ENCODE results near the gene SMIM24.

SMIM24 gene

GRCh38 chr19:3500429-3501101 lies 20.2 kb upstream of the SMIM24 start, which contains the start of gene DOHH:
DOHH (minus strand) TSS chr19:3500674; CDS start chr19:3496814, 3,860 bp downstream.
- DNase-seq = peak; percentile 98

DNA sequence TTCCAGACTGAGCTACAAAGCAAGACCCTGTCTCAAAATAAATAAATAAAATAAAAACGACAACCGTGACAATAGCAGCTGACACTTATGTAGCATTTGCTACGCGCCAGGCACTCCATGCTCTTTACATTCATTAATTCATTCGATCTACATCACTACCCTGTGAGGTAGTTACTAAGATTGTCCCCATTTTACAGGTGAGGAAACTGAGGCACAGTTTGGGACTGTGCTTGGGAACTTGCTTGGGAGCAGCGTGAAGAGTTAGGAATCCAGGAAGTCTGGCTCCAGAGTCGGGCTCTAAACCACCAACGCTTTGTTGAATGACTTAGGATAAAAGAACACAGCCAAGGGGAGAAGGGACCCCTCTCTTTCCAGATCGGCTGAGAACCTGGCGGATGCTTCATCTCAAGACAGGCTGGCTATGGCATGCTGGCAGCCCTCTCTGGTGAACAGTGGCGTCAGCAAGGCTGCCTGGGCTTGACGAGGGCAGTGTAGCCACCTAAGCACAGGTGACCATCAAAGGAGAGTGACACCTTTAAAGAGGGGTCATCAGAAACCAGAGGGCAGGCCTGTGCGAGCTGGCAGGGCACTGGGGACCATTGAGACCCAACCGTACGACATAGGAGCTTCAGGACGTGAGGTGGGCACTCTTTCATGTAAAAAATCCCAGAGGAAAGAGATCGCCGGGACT lies 19.6 kb upstream of the SMIM24 start:
- no peak for DNase-seq

DNA sequence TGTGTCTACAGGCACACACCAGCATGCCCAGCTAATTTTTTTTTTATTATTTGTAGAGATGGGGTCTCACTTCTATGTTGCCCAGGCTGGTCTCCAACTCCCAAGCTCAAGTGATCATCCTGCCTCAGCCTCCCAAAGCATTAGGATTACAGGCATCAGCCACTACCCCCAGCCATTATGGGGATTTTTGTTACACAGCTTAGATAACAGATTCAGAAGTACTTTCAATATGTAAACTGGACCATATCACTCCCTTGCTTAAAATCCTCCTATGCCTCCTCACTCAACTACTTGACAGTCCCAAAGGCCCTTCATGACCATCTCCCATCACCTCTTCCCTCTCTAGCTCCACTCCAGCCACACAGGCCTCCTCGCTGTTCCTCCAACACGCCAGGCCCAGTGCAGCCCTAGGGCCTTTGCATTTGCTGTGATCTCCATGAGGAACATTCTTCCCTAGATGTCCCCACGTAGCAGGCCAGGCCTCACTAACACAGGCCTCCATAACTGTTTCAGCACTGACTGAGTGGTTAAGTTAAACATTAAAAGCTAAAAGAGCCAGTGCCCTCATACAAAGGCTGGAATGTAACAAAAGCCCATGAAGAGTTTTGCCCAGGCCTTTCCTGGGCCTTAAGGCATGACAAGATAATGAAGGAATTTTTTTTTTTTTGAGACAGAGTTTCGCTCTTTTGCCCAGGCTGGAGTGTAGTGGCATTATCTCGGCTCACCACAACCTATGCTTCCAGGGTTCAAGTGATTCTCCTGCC lies 17.6 kb upstream of the SMIM24 start:
- no peak for DNase-seq

- DNase-seq = no peak
Observed at GRCh38 chr19:3496392-3497273, 16.3 kb upstream of the SMIM24 start.

DNA sequence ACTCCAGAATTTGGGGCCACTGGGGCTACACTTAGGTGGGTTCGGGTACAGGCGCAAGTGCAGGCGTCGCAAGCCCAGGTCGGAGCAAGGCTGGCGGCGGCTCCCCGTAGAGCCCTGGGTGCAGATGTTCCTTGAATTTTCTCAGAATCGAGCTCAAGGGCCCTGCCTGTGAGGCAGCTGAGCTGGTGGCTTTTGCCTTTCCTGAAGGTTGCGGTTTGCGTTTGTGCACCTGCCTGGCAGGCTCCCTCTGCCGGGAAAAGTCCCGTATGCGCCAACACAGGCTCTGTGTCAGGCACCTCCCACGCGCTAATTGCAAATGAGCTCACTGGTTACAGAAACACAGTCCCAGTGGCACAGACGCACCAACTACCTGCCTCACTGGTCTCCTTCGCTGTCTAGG lies 14.2 kb upstream of the SMIM24 start:
- no peak for DNase-seq

GRCh38 chr19:3494051-3494450 lies 13.7 kb upstream of the SMIM24 start:
- DNase-seq = no peak

DNA sequence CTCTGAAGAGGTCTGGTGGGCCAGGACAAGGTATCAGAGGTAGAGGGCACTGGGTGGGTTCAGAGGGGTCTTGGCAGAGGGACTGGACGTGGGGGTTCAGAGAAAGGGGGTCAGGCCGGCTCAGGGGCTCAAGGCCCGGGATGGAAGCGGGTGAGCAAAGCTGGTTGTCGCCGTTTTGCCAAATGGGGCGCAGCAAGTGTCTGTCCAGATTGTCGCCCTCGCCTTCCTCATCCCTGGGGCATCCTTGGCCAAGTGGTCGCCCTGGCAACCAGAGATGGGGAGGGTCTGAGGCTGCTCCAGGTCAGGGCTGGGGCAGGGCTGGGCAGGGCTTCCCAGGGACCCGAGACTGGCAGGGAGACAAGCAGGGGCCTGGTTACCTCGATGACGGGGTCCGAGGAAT lies 13.3 kb upstream of the SMIM24 start:
- no peak for DNase-seq

GRCh38 chr19:3492919-3493318 lies 12.6 kb upstream of the SMIM24 start:
- DNase-seq = no peak

- DNase-seq = no peak
Observed at GRCh38 chr19:3492131-3492839, 12.0 kb upstream of the SMIM24 start.

GRCh38 chr19:3491396-3492119 lies 11.2 kb upstream of the SMIM24 start:
- DNase-seq = no peak

GRCh38 chr19:3483226-3483628 lies 2.9 kb upstream of the SMIM24 start, which contains the start of gene SMIM44:
SMIM44 (minus strand) TSS chr19:3483441; CDS start chr19:3483403, 38 bp downstream.
- no peak for DNase-seq

DNA sequence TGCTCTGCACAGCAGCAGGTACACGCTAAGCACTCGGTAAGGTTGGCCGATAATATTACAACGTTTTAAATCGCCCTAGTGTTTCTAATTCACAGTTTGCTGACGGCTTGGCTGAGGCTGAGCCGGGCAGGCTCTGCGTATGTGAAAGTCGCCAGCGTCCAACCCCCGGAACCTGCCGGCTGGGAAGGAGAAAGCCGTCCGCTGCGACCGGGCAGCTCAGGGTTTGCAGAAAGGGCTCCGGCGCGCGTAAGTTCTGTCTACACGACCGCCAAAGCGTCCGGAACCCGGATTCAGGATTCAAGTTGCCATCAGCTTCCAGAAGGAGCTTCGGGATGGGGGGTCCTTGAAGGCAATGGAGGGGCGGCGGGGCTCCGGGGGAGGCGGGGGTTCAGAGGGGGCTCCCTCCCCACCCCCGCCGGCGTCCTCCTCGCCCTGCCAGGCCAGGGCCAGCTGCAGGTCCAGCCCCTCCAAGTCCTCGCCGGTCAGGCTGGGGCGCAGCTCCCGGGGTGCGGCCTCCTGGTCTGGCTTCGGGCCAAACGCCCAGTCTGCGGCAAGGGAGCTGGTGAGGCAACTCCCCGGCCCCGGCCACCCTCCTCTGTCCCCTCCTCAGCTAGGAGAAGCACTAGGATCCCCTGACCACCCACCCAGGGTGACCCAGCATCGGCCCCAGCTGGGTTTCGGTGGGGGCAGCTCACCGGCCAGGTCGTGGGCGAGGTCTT lies 2.3 kb upstream of the SMIM24 start:
- DNase-seq = no peak

DNA sequence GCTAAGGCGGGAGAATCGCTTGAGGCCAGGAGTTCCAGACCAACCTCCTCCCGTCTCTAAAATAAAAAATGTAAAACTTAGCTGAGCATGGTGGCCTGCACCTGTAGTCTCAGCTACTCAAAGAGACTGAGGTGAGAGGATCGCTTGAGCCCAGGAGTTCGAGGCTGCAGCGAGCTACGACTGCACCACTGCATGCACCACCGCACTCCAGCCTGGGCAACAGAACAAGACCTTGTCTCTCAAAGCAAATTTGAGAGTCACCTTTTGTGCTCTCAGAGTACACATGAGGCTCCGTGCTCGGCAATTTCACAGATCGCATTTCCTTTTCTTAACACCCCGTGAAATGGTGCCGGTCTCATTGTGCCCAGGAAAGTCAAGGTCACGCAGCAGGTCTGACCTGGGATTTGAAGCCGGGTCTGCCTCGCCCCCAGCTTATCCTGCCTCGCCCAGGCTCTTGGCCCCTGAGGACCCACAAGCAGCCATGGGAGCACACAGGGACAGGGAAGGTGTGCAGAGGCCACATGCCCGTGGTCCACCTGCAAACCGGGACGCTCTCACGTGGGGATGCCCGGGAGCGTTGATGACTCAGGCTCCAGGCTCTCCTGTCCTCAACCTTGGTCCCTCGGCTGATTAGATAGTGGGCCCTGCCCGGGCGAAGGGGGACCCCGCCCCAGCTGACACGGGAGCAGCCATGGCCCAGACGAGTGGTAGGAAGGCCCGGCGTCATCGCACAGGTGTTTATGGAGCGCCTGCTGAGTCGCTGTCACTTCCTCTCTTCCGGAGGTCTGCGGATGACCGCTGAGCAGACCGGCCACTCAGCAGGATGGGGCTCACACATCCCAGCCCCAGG lies 1.1 kb upstream of the SMIM24 start:
- DNase-seq = no peak

DNA sequence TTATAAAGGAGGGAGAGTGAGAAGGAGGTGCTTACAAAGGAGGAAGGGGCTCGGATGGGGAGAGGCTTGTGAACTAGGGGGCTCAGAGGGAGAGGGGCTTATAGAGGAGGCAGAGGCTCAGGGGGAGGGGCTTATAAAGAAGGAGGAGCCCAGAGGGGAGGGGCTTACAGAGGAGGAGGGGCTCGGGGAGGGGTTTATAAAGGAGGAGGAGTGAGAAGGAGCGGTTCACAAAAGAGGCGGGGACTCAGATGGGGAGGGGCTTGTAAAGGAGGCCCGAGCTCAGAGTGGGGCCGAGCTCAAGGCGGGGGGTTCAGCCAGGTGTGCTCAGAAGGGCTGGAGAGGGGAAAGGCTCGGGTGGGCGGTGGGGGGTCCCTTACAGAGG lies 500 bp downstream of the SMIM24 start:
- no peak for DNase-seq

DNA sequence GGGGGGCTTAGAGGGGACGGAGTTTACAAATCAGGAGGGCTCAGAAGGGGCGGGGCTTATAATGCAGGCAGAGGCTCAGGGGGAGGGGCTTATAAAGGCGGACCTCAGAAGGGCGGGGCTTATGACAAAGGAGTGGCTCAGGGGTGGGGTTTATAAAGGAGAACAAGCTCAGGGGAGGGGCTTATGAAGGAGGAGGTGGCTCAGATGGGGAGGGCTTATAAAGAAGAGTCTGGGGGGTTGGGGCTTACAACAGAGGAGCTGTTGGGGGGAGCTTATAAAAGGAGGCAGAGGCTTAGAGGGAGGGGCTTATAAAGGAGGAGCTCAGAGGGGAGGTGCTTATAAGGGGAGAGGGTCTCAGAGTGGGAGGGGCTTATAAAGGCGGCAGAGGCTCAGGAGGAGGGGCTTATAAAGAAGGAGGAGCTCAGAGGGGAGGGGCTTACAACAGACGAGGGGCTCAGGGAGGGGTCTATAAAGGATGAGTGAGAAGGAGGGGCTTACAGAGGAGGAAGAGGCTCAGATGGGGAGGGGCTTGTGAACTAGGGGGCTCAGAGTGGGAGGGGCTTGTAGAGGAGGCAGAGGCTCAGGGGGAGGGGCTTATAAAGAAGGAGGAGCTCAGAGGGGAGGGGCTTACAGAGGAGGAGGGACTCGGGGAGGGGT lies 1.0 kb downstream of the SMIM24 start:
- DNase-seq = no peak

DNA sequence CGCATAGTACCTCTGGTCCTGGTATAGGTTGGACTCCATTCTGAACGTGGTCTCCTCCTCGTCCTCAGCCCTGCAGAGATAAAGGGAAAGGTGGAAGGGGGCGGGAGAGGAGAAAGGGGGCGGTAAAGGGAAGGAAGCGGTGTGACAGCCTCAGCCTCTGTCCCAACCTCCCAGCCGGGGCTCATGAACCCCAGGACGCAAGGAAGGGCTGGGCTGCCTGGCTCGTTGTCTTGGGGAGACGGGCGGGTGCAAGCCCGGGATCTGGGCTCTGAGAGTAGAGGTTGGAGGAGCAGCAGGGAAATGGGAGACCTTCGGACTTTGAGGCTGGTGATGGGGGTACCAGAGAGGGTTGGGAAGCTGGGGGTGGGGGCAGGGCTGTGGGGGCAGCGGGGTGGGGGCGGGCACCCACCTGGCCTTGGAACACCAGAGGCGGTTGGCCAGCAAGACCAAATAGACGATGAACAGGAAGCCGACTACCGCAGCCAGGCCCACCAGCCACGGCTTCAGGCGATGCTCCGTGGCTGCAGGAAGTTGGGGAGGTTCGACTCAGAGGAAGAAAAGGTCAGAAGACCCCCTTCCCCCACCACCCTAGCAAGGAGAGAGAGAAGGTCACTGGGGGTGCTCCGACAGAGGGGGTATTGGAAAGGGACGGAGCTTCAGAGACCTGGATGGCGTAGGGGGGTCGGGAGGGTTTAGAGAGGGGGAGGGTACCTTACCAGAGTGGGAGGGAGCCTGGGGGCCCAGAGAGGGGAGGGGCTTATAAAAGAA lies 1.7 kb downstream of the SMIM24 start:
- no peak for DNase-seq

GRCh38 chr19:3477951-3478350 lies 2.4 kb downstream of the SMIM24 start:
- DNase-seq = no peak

GRCh38 chr19:3477506-3477905 lies 2.8 kb downstream of the SMIM24 start:
- no peak for DNase-seq

Measured in right kidney (tissue), 1 donor.